ENCODE results near the gene SELENON. TPM values are rescaled to one million over a fixed set of nuclear protein-coding genes. Genes with fewer than 3 reads are reported as not detected.
A peak's percentile ranks its signal among the peaks of the same experiment; 100 is the strongest.

The SELENON gene
- total RNA-seq, 1 donor from 2014 or later = 27.8 TPM

DNA sequence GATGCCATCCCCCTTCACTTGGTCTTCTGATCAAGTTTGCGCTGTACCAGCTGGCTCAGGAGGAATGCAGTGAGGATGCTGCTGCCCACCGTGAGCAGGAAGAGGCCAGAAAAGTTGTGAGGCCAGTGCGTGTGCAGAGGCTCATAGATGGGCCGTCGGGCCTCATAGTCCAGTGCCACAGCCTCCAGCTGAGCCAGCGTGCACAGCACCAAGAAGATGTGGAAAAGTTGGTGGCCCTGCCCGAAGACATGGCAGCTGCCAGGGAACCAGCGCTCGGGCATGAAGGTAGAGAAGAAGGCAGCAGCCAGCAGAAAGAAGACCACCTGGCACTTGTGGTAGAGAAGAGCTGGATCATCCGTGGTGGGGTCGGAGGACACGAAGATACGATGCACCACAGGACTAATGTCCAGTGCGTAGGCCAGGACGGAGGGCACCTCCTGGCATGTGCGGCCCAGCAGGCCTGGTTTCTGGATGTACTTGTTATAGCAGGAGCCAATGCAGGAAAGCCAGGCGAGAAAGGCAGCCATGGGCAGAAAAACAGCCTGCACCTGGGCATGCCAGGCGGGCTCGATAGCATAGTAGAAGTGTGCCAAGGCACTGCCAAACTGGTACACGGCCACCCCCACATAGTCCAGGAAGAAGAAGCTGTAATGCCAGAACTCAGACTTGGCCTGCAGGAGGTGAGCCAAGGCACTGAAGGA, 62.9 kb downstream of the SELENON start:
- DNase-seq (ENCODE audit: low read depth in 2 of 2) = no peak

DNA sequence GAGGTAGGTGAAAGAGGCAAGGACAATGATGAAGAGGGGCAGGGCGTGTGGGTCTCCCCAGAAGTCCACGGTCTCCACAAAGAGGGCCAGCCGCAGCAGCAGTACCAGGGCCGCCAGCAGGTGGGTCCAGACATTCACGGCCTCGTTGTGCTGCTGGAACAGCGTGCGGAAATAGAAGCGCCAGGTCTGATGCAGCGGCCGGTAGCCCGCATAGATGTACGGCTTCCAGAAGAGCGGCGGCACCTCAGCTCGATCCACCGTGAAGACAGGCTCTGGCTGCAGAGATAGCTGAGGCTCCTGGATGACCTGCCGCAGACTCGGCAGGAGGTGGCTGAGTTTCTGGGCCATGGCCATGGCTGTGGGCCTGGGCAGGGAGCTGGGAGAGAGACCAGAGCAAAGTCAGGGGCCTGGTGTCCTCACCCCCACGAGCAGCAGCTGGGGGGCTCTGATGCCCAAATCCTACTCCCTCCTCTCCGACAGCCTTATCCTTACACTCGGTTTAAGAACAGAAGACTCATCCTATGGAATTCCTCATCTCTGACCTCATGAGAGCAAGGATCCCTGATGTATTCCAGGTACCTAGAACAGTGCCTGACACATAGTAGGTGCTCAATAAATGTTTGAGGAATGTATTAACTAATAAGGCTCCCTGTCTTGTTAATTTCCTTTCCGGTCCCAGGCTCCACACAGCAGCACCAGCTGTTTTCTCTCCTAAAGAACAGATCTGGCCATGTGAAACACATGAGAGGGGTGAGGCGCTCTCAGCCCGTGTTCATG, 63.7 kb downstream of the SELENON start:
- DNase-seq (ENCODE audit: low read depth in 2 of 2) = no peak

DNA sequence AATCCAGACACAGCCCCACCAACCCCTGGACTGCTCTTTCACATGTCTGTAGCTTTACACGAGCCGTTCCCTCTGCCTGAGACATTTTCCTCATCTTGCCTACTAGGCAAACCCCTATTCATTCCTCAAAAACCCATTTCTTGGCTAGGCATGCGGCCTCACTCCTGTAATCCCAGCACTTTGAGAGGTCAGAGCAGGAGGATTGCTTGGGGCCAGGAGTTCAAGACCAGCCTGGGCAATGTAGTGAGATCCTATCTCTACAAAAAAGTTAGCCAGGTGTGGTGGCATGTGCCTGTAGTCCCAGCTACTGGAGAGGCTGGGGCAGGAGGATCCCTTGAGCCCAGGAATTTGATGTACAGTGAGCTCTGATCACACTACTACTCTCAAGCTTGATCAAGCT, 64.4 kb downstream of the SELENON start:
- DNase-seq (ENCODE audit: low read depth in 2 of 2) = no peak

GRCh38 chr1:25866288-25866687, 66.3 kb downstream of the SELENON start:
- DNase-seq (ENCODE audit: low read depth in 2 of 2) = peak in 1 of 2 donors; percentile 40

GRCh38 chr1:25867210-25867991, 67.4 kb downstream of the SELENON start:
- DNase-seq (ENCODE audit: low read depth in 2 of 2) = no peak

Other genes starting within 250 kb of the SELENON start
- gene MAN1C1, start 183.4 kb upstream of the SELENON start, total RNA-seq = 0.22 and 0.79 TPM in 2 replicates
- 21.6 and 30.6 TPM in 2 replicates for gene MTFR1L, start 19.8 kb downstream of the SELENON start, total RNA-seq
- gene AUNIP, start 59.3 kb downstream of the SELENON start, total RNA-seq = 0.60 and 2.0 TPM in 2 replicates
- 8.3 and 18.7 TPM in 2 replicates for gene PAQR7, start 75.5 kb downstream of the SELENON start, total RNA-seq
- gene STMN1, start 106.2 kb downstream of the SELENON start, total RNA-seq = 162 and 212 TPM in 2 replicates
- 9.2 and 32.7 TPM in 2 replicates for gene PAFAH2, start 197.9 kb downstream of the SELENON start, total RNA-seq
- under 0.01 TPM in 2 replicates for gene EXTL1, start 221.6 kb downstream of the SELENON start, total RNA-seq
- not detected in 2 replicates for gene SLC30A2, start 245.9 kb downstream of the SELENON start, total RNA-seq